SK-N-SH treated with all-trans-retinoic acid at 6 μM for 48 hours (cell line): ENCODE results near the gene GP1BA.

Experiments
- ARNTL ChIP-seq: fragments of 450-650 bp; formaldehyde crosslinking; IDR thresholded peaks from 2 replicates; pipeline ENCODE4 v1.5.0; 2020; ENCODE audit warnings: low read depth, mild to moderate bottlenecking, moderate library complexity, borderline replicate concordance
- CSDC2 ChIP-seq: fragments of 250-450 bp; sonication (Bioruptor Pico); IDR thresholded peaks from 2 replicates; pipeline ENCODE4 v1.5.0; 2020; ENCODE audit warnings: mild to moderate bottlenecking, moderate library complexity
- ESRRG ChIP-seq: fragments of 250-450 bp; sonication (Bioruptor Pico); IDR thresholded peaks from 2 replicates; pipeline ENCODE4 v1.6.1; 2021; ENCODE audit warnings: mild to moderate bottlenecking
- PPARA ChIP-seq: fragments of 250-450 bp; sonication (Bioruptor Pico); IDR thresholded peaks from 2 replicates; pipeline ENCODE4 v1.5.0; 2020; ENCODE audit warnings: mild to moderate bottlenecking, borderline replicate concordance
- RARB ChIP-seq: fragments of 250-450 bp; sonication (Bioruptor Pico); IDR thresholded peaks from 2 replicates; pipeline ENCODE4 v1.8.0; 2021; ENCODE audit warnings: mild to moderate bottlenecking, moderate library complexity
- SNAI2 ChIP-seq: fragments of 250-450 bp; sonication (Bioruptor Pico); IDR thresholded peaks from 2 replicates; pipeline ENCODE4 v1.5.0; 2020; ENCODE audit warnings: mild to moderate bottlenecking, moderate library complexity
- TCF4 ChIP-seq: fragments of 250-450 bp; sonication (Bioruptor Pico); IDR thresholded peaks from 2 replicates; pipeline ENCODE4 v1.8.0; 2021; ENCODE audit warnings: mild to moderate bottlenecking, moderate library complexity, borderline replicate concordance
- TSHZ2 ChIP-seq: fragments of 250-450 bp; sonication (Bioruptor Pico); IDR thresholded peaks from 2 replicates; pipeline ENCODE4 v1.5.0; 2020; ENCODE audit warnings: mild to moderate bottlenecking, moderate library complexity
- ZFP30 ChIP-seq: fragments of 450-650 bp; formaldehyde crosslinking; IDR thresholded peaks from 2 replicates; pipeline ENCODE4 v1.5.0; 2022; ENCODE audit warnings: mild to moderate bottlenecking, moderate library complexity
- ZNF565 ChIP-seq: fragments of 450-650 bp; formaldehyde crosslinking; conservative IDR thresholded peaks from 2 replicates; pipeline ENCODE4 v1.5.0; 2020; ENCODE audit warnings: low read depth, mild to moderate bottlenecking, moderate library complexity
- ZNF70 ChIP-seq: fragments of 450-650 bp; formaldehyde crosslinking; IDR thresholded peaks from 2 replicates; pipeline ENCODE4 v1.5.0; 2020; ENCODE audit warnings: mild to moderate bottlenecking, moderate library complexity
- TF ChIP-seq, protein P1 (sequence below): fragments of 250-450 bp; sonication (Bioruptor Pico); IDR thresholded peaks from 2 replicates; pipeline ENCODE4 v1.8.0; 2020; ENCODE audit warnings: mild to moderate bottlenecking, moderate library complexity, borderline replicate concordance
- TF ChIP-seq, protein P2 (sequence below): fragments of 250-450 bp; sonication (Bioruptor Pico); IDR thresholded peaks from 2 replicates; pipeline ENCODE4 v1.5.1; 2021; ENCODE audit warnings: mild to moderate bottlenecking, moderate library complexity

GRCh38 chr17:4936436-4936835 is 4.4 kb downstream of the GP1BA start:
- TF ChIP-seq RARB (CRISPR knock-in tag) (no peak), ESRRG (CRISPR knock-in tag) (no peak), ZNF565 (CRISPR knock-in tag) (no peak), PPARA (CRISPR knock-in tag) (no peak), ZNF70 (CRISPR knock-in tag) (no peak), ZFP30 (no peak), TCF4 (CRISPR knock-in tag) (no peak), ARNTL (no peak), TSHZ2 (CRISPR knock-in tag) (no peak), SNAI2 (CRISPR knock-in tag) (no peak), CSDC2 (CRISPR knock-in tag) (no peak)
- TF ChIP-seq, protein P1, sequence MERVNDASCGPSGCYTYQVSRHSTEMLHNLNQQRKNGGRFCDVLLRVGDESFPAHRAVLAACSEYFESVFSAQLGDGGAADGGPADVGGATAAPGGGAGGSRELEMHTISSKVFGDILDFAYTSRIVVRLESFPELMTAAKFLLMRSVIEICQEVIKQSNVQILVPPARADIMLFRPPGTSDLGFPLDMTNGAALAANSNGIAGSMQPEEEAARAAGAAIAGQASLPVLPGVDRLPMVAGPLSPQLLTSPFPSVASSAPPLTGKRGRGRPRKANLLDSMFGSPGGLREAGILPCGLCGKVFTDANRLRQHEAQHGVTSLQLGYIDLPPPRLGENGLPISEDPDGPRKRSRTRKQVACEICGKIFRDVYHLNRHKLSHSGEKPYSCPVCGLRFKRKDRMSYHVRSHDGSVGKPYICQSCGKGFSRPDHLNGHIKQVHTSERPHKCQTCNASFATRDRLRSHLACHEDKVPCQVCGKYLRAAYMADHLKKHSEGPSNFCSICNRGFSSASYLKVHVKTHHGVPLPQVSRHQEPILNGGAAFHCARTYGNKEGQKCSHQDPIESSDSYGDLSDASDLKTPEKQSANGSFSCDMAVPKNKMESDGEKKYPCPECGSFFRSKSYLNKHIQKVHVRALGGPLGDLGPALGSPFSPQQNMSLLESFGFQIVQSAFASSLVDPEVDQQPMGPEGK (CRISPR knock-in tag) = no peak
- TF ChIP-seq, protein P2, sequence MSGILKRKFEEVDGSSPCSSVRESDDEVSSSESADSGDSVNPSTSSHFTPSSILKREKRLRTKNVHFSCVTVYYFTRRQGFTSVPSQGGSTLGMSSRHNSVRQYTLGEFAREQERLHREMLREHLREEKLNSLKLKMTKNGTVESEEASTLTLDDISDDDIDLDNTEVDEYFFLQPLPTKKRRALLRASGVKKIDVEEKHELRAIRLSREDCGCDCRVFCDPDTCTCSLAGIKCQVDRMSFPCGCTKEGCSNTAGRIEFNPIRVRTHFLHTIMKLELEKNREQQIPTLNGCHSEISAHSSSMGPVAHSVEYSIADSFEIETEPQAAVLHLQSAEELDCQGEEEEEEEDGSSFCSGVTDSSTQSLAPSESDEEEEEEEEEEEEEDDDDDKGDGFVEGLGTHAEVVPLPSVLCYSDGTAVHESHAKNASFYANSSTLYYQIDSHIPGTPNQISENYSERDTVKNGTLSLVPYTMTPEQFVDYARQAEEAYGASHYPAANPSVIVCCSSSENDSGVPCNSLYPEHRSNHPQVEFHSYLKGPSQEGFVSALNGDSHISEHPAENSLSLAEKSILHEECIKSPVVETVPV (CRISPR knock-in tag) = no peak
